DOHH2 (cell line): ENCODE measurements around the gene LRRC59.

Experiments
- H3F3A ChIP-seq: fragments of 200-600 bp; sonication (generic), shearing (Covaris generic); 2 replicates; pipeline ENCODE4 v1.6.0; 2016; ENCODE audit warnings: antibody characterized with exemption, mild to moderate bottlenecking; ENCODE audit not compliant: control insufficient read depth, insufficient read depth
- H3K27ac ChIP-seq: fragments of 200-600 bp; sonication (generic); 2 replicates; pipeline ENCODE4 v1.5.1; 2014; ENCODE audit warnings: low read depth, mild to moderate bottlenecking, low read length, moderate library complexity
- H3K27me3 ChIP-seq: fragments of 200-600 bp; sonication (generic); 2 replicates; pipeline ENCODE4 v1.6.1; 2014; ENCODE audit warnings: mild to moderate bottlenecking, low read length, mixed read lengths; ENCODE audit not compliant: control insufficient read depth
- H3K36me3 ChIP-seq: fragments of 200-600 bp; sonication (generic); 2 replicates; pipeline ENCODE4 v1.6.1; 2014; ENCODE audit warnings: mild to moderate bottlenecking, low read length, moderate library complexity, mixed read lengths; ENCODE audit not compliant: control insufficient read depth
- H3K4me1 ChIP-seq: fragments of 200-600 bp; sonication (generic); 2 replicates; pipeline ENCODE4 v1.6.1; 2014; ENCODE audit warnings: mild to moderate bottlenecking, low read length, mixed read lengths; ENCODE audit not compliant: control insufficient read depth
- H3K4me2 ChIP-seq: fragments of 200-600 bp; sonication (generic); 2 replicates; pipeline ENCODE4 v1.6.0; 2014; ENCODE audit warnings: mild to moderate bottlenecking, low read length, moderate library complexity
- H3K4me3 ChIP-seq: fragments of 200-600 bp; sonication (generic); 2 replicates; pipeline ENCODE4 v1.5.1; 2014; ENCODE audit warnings: mild to moderate bottlenecking, low read length, mixed read lengths
- H3K79me2 ChIP-seq: fragments of 200-600 bp; sonication (generic); 2 replicates; pipeline ENCODE4 v1.6.1; 2014; ENCODE audit warnings: mild to moderate bottlenecking, low read length, mixed read lengths; ENCODE audit not compliant: control insufficient read depth
- H3K9me2 ChIP-seq: fragments of 200-600 bp; sonication (generic); replicated peaks from 2 replicates; pipeline ENCODE4 v1.6.1; 2014; ENCODE audit warnings: mild to moderate bottlenecking, low read length, mixed read lengths; ENCODE audit not compliant: control insufficient read depth
- H3K9me3 ChIP-seq: fragments of 200-600 bp; sonication (generic); 2 replicates; pipeline ENCODE4 v1.6.1; 2014; ENCODE audit warnings: antibody characterized with exemption, low read length, mixed read lengths; ENCODE audit not compliant: control insufficient read depth, insufficient read depth
- H4K20me1 ChIP-seq: fragments of 200-600 bp; sonication (generic); 2 replicates; pipeline ENCODE4 v1.6.0; 2014; ENCODE audit warnings: low read depth, mild to moderate bottlenecking, antibody characterized with exemption, low read length, moderate library complexity; ENCODE audit not compliant: control insufficient read depth, insufficient read depth
- EZH2phosphoT487 ChIP-seq: fragments of 200-600 bp; sonication (generic); IDR thresholded peaks from 2 replicates; pipeline ENCODE4 v1.6.1; 2017; ENCODE audit warnings: borderline replicate concordance, mild to moderate bottlenecking, antibody characterized with exemption, low read length, moderate library complexity, mixed read lengths
- TF ChIP-seq, protein P1 (sequence below): fragments of 200-600 bp; sonication (generic); IDR thresholded peaks from one replicate; pipeline ENCODE4 v1.5.1; 2014; ENCODE audit warnings: antibody characterized with exemption, mild to moderate bottlenecking, low read depth, low read length; ENCODE audit not compliant: poor library complexity, severe bottlenecking

LRRC59 gene

DNA sequence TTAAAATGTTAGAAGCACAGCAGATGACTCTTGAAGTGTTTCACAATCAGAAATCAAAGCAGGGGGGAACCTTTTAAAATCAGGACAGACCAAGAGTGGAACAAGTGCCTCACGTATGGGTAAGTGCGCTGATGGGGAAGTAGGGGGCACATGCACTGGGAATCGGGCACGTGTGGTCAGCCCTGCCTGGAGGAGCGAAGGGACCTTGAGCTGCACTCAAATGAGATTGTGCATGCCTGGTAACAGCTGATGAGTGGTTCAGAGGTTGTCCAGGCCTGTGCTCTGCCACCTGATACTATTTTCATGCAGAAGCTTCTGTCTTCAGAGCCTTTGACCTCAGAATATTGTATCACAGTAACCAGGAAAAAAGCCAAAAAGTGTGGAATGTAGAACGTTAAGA lies 65.1 kb downstream of the LRRC59 start:
- Histone ChIP-seq H3K9me2 (no peaks in the 10 kb centered on the region), H3K4me1 (peaks cover 2% of the 10 kb centered on the region; the same call in 1 of the 2 replicates), H3F3A (no peaks in the 10 kb centered on the region), H3K27me3 (peaks cover 18% of the 10 kb centered on the region), H3K27ac (no peak overlapping the region), H3K79me2 (no peaks in the 10 kb centered on the region), H4K20me1 (no peaks in the 10 kb centered on the region), H3K36me3 (no peaks in the 10 kb centered on the region), H3K9me3 (no peaks in the 10 kb centered on the region), H3K4me2 (no peak overlapping the region), H3K4me3 (no peak overlapping the region)
- TF ChIP-seq, protein P1, sequence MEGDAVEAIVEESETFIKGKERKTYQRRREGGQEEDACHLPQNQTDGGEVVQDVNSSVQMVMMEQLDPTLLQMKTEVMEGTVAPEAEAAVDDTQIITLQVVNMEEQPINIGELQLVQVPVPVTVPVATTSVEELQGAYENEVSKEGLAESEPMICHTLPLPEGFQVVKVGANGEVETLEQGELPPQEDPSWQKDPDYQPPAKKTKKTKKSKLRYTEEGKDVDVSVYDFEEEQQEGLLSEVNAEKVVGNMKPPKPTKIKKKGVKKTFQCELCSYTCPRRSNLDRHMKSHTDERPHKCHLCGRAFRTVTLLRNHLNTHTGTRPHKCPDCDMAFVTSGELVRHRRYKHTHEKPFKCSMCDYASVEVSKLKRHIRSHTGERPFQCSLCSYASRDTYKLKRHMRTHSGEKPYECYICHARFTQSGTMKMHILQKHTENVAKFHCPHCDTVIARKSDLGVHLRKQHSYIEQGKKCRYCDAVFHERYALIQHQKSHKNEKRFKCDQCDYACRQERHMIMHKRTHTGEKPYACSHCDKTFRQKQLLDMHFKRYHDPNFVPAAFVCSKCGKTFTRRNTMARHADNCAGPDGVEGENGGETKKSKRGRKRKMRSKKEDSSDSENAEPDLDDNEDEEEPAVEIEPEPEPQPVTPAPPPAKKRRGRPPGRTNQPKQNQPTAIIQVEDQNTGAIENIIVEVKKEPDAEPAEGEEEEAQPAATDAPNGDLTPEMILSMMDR, result no peak
- TF ChIP-seq EZH2phosphoT487, result no peak
